ENCODE measurements around the gene CROCC2. TPM values are rescaled to one million over a fixed set of nuclear protein-coding genes. Genes with fewer than 3 reads are reported as not detected.

CROCC2 gene
- total and polyA plus RNA-seq, 2 experiments from 2014 or later, result not detected

DNA sequence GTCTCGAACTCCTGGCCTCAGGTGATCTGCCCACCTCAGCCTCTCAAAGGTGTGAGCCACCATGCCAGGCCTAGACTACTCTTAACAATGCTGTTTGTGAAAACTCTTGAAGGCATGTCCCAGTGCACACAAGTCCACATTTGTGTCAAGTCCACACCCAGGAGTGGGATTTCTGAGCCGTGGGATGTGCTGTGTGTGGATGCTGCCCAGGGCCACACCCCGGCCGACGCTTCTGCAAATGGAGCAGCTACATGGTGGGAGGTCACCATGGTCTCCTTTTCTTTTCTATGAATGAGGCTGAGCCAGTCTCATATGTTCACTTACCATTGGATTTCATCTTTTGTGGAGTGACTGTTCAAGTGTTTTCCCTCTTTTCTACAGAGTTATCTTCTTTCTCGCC lies 108.1 kb downstream of the CROCC2 start:
- TF ChIP-seq, protein P1, sequence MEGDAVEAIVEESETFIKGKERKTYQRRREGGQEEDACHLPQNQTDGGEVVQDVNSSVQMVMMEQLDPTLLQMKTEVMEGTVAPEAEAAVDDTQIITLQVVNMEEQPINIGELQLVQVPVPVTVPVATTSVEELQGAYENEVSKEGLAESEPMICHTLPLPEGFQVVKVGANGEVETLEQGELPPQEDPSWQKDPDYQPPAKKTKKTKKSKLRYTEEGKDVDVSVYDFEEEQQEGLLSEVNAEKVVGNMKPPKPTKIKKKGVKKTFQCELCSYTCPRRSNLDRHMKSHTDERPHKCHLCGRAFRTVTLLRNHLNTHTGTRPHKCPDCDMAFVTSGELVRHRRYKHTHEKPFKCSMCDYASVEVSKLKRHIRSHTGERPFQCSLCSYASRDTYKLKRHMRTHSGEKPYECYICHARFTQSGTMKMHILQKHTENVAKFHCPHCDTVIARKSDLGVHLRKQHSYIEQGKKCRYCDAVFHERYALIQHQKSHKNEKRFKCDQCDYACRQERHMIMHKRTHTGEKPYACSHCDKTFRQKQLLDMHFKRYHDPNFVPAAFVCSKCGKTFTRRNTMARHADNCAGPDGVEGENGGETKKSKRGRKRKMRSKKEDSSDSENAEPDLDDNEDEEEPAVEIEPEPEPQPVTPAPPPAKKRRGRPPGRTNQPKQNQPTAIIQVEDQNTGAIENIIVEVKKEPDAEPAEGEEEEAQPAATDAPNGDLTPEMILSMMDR (IDR thresholded peaks at IDR 0.05; ENCODE audit: low read depth, low read length), result no peak
- H3K27me3 ChIP-seq, result no peaks in the 10 kb centered on the region
- no peaks in the 10 kb centered on the region for H3K9me3 ChIP-seq (ENCODE audit: low read depth)
- H3K27ac ChIP-seq, result no peak overlapping the region
- H3K36me3 ChIP-seq, result no peaks in the 10 kb centered on the region
- peaks cover 4% of the 10 kb centered on the region for H3K4me1 ChIP-seq (ENCODE audit: low read depth)
- no peak for DNase-seq (ENCODE audit: low read depth in 1 of 2, low spot score in 1 of 2)
- H3K4me3 ChIP-seq, result no peak overlapping the region

DNA sequence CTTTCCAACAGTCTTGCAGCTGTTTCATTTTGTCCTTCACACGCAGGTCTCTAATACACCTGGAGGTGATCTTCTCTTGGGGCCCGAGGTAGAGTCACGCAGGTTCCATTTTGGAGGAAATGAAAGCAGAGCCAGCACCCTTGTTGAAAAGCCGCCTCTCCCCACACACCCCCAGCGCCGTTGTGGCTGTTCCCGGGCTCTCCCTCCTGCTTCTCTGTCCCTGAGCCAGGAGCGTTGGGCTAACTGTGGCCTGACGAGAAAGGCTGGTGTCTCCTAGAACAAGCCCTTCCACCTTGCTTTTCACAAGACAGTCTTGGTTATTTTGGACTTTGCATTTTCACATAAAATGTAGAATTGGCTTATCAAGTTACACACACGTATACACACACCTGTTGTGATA lies 108.6 kb downstream of the CROCC2 start:
- no peak for DNase-seq (ENCODE audit: low read depth in 1 of 2, low spot score in 1 of 2)
- TF ChIP-seq, protein P1 (IDR thresholded peaks at IDR 0.05; ENCODE audit: low read depth, low read length), result no peak
- Histone ChIP-seq H3K27me3 (no peaks in the 10 kb centered on the region), H3K4me1 (ENCODE audit: low read depth) (peaks cover 4% of the 10 kb centered on the region), H3K9me3 (ENCODE audit: low read depth) (no peaks in the 10 kb centered on the region), H3K4me3 (no peak overlapping the region), H3K27ac (no peak overlapping the region), H3K36me3 (no peaks in the 10 kb centered on the region)

DNA sequence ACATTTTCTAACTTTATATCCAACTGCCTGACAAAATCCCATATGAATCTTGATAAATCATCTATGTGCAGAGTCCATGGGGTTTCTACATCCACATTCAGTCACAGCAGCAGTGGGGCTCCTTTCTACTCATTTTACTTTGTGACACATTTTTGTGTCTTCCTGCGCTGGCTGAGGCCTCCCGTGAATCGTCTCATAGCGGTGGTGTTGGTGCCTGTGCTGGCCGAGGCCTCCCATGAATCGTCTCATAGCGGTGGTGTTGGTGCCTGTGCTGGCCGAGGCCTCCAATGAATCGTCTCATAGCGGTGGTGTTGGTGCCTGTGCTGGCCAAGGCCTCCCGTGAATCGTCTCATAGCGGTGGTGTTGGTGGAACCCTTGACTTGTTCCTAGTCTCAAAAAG lies 109.3 kb downstream of the CROCC2 start:
- Histone ChIP-seq H3K9me3 (ENCODE audit: low read depth) (no peaks in the 10 kb centered on the region), H3K27ac (no peak overlapping the region), H3K27me3 (no peaks in the 10 kb centered on the region), H3K36me3 (no peaks in the 10 kb centered on the region), H3K4me1 (ENCODE audit: low read depth) (no peaks in the 10 kb centered on the region), H3K4me3 (no peak overlapping the region)
- TF ChIP-seq, protein P1 (IDR thresholded peaks at IDR 0.05; ENCODE audit: low read depth, low read length), result no peak
- no peak for DNase-seq (ENCODE audit: low read depth in 1 of 2, low spot score in 1 of 2)

DNA sequence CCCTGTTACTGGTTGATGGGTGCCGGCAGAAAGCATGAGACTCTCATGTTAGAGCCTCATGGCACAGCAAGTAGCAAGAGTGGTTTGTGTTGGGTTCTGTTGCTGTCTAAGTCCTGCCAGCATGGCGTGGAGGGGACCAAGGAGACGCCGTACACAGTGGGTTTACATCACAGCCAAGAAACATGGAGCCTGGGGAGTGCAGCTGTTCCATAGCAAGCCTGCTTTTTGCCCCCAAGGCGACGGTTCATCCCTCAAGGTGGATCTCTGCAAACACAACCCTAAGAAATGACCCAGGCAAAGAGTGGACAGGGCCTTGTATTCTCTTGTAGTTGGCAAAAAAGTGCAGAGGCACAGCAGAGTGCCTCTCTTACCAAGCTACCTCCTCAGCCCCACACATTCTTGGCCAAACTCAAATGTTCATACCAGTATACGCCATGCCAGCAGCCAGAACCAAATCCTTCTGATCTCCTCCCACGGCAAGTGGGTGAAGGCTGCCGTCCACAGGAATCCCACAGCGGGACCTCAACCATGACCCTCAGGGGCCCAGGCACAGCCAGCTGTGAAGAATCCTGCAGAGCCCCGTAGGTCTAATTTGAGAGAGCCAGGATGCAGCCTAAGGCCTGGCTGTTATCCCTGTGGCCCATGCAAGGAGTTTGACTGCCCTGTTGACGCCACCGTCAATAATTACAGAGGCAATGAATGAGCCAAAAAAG lies 111.2 kb downstream of the CROCC2 start:
- Histone ChIP-seq H3K27ac (no peak overlapping the region), H3K27me3 (no peaks in the 10 kb centered on the region), H3K4me1 (ENCODE audit: low read depth) (no peaks in the 10 kb centered on the region), H3K9me3 (ENCODE audit: low read depth) (no peaks in the 10 kb centered on the region), H3K36me3 (no peaks in the 10 kb centered on the region), H3K4me3 (no peak overlapping the region)
- no peak for DNase-seq (ENCODE audit: low read depth in 1 of 2, low spot score in 1 of 2)
- TF ChIP-seq, protein P1 (IDR thresholded peaks at IDR 0.05; ENCODE audit: low read depth, low read length), result no peak

DNA sequence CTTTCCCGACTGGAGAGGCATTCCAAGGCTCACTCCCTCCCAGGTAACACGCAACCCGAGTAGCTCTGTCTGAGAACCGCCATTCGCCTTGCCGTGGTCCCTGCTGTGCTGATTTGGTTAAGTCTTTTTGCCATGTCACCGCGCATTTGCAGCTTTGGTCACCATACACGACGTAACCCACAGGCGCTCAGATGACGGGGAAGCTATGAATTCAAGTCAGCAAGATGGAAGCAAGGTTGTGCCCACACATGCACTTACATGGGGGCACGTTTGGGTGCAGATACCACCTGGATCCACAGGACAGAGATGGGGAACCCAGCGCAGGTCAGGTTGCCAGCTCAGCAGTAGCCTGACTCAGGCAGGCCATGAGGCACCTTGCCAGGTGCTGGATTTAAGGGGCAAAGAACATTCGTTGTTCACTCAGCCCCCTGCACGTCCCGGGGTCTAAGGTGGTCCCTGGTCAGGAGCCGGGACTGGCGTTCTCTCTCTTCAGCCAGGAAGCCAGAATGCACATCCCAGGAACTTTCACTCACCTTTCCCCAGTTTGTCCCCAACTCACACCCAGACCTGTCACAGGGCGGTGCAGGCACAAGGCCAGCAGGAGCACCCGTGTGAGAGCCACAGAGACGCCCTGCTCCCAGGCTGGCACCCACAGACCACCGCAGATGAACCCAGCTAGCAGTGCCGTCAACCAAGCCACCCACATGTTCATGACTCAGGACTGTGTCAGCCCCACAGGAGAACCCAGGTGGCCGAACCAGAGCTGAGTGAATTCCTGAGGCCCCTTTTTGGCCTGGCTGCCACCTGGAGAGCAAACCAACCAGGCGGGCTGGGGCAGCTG lies 112.1 kb downstream of the CROCC2 start:
- Histone ChIP-seq H3K9me3 (ENCODE audit: low read depth) (no peaks in the 10 kb centered on the region), H3K4me3 (no peak overlapping the region), H3K27ac (no peak overlapping the region), H3K4me1 (ENCODE audit: low read depth) (no peaks in the 10 kb centered on the region), H3K36me3 (no peaks in the 10 kb centered on the region), H3K27me3 (no peaks in the 10 kb centered on the region)
- TF ChIP-seq, protein P1 (IDR thresholded peaks at IDR 0.05; ENCODE audit: low read depth, low read length), result no peak
- no peak for DNase-seq (ENCODE audit: low read depth in 1 of 2, low spot score in 1 of 2)
